GM23338 (cell line): ENCODE results near the gene DTYMK. TPM values are rescaled to one million over a fixed set of nuclear protein-coding genes. Genes with fewer than 3 reads are reported as not detected.

Experiments
- ATAC-seq: fragments of 200-7000 bp; cut with Tn5 transposase; 3 replicates; pipeline ENCODE4 v1.9.1; 2020
- DNase-seq: peaks from one replicate; pipeline ENCODE4 v3.0.0-alpha.2; 2015; ENCODE audit warnings: low spot score
- H2AFZ ChIP-seq: fragments of 200-600 bp; sonication (generic); 2 replicates; pipeline ENCODE4 v1.8.0; 2016; ENCODE audit warnings: antibody characterized with exemption, mild to moderate bottlenecking, moderate library complexity
- H3F3A ChIP-seq: fragments of 200-600 bp; sonication (generic); replicated peaks from 2 replicates; pipeline ENCODE4 v1.8.0; 2017; ENCODE audit warnings: antibody characterized with exemption, mixed run types, low read depth
- H3K27ac ChIP-seq: fragments of 200-600 bp; sonication (generic); 2 replicates; pipeline ENCODE4 v1.6.1; 2016; ENCODE audit warnings: low read depth
- H3K27me3 ChIP-seq: fragments of 200-600 bp; sonication (generic); 2 replicates; pipeline ENCODE4 v1.8.0; 2016; ENCODE audit warnings: mild to moderate bottlenecking, mixed run types, moderate library complexity; ENCODE audit not compliant: insufficient read depth
- H3K36me3 ChIP-seq: fragments of 200-600 bp; sonication (generic); 2 replicates; pipeline ENCODE4 v1.8.0; 2016; ENCODE audit warnings: mild to moderate bottlenecking; ENCODE audit not compliant: insufficient read depth
- H3K4me1 ChIP-seq: fragments of 200-600 bp; sonication (generic); 2 replicates; pipeline ENCODE4 v1.8.0; 2016; ENCODE audit warnings: mild to moderate bottlenecking, moderate library complexity; ENCODE audit not compliant: insufficient read depth
- H3K4me2 ChIP-seq: fragments of 200-600 bp; sonication (generic); 2 replicates; pipeline ENCODE4 v1.7.1; 2017; ENCODE audit warnings: mixed run types
- H3K4me3 ChIP-seq: fragments of 200-600 bp; sonication (generic); 2 replicates; pipeline ENCODE4 v1.6.1; 2016; ENCODE audit warnings: mixed run types
- H3K79me2 ChIP-seq: fragments of 200-600 bp; sonication (generic); replicated peaks from 2 replicates; pipeline ENCODE4 v1.8.0; 2017; ENCODE audit warnings: mild to moderate bottlenecking; ENCODE audit not compliant: insufficient read depth
- H3K9me2 ChIP-seq: fragments of 200-600 bp; sonication (generic); 2 replicates; pipeline ENCODE4 v1.8.0; 2017; ENCODE audit not compliant: insufficient read depth
- H4K20me1 ChIP-seq: fragments of 200-600 bp; sonication (generic); replicated peaks from 2 replicates; pipeline ENCODE4 v1.8.0; 2017; ENCODE audit warnings: mild to moderate bottlenecking; ENCODE audit not compliant: insufficient read depth
- H3K27ac Mint-ChIP-seq: 2 replicates; pipeline ENCODE4 v1.8.0; 2020; ENCODE audit warnings: inconsistent platforms, mild to moderate bottlenecking, moderate library complexity, mixed read lengths
- H3K27me3 Mint-ChIP-seq: 3 replicates; pipeline ENCODE4 v1.8.0; 2022; ENCODE audit warnings: low read depth, mild to moderate bottlenecking, moderate library complexity, mixed read lengths, inconsistent platforms; ENCODE audit not compliant: insufficient read depth, poor library complexity
- H3K36me3 Mint-ChIP-seq: 3 replicates; pipeline ENCODE4 v1.8.0; 2021; ENCODE audit warnings: low read depth, mild to moderate bottlenecking, inconsistent platforms, moderate library complexity, mixed read lengths
- H3K4me1 Mint-ChIP-seq: 3 replicates; pipeline ENCODE4 v1.8.0; 2020; ENCODE audit warnings: mild to moderate bottlenecking, inconsistent platforms, mixed read lengths
- H3K4me3 Mint-ChIP-seq: 3 replicates; pipeline ENCODE4 v1.8.0; 2021; ENCODE audit warnings: moderate library complexity, mild to moderate bottlenecking, inconsistent platforms, mixed read lengths
- H3K9me3 Mint-ChIP-seq: 3 replicates; pipeline ENCODE4 v1.8.0; 2020; ENCODE audit warnings: moderate library complexity, mild to moderate bottlenecking, inconsistent platforms, mixed read lengths
- CREB1 ChIP-seq: fragments of 250-450 bp; sonication (Bioruptor Pico); IDR thresholded peaks from 2 replicates; pipeline ENCODE4 v1.5.0; 2020; ENCODE audit warnings: low read depth, mild to moderate bottlenecking, moderate library complexity
- ETS1 ChIP-seq: IDR thresholded peaks from 2 replicates; pipeline ENCODE4 v1.6.1; 2016; ENCODE audit warnings: antibody characterized with exemption
- EZH2 ChIP-seq: fragments of 200-600 bp; sonication (generic); IDR thresholded peaks from one replicate; pipeline ENCODE4 v1.8.0; 2017; ENCODE audit warnings: antibody characterized with exemption, mild to moderate bottlenecking, low read depth; ENCODE audit not compliant: unreplicated experiment
- JUNB ChIP-seq: IDR thresholded peaks from one replicate; pipeline ENCODE4 v1.6.1; 2016; ENCODE audit warnings: antibody characterized with exemption; ENCODE audit not compliant: unreplicated experiment
- ZNF114 ChIP-seq: fragments of 250-450 bp; sonication (Bioruptor Pico); IDR thresholded peaks from 2 replicates; pipeline ENCODE4 v1.5.0; 2020; ENCODE audit warnings: mild to moderate bottlenecking, moderate library complexity
- ZNF462 ChIP-seq: fragments of 250-450 bp; sonication (Bioruptor Pico); IDR thresholded peaks from 2 replicates; pipeline ENCODE4 v1.5.0; 2020; ENCODE audit warnings: mild to moderate bottlenecking, moderate library complexity
- polyA plus RNA-seq: library from polyadenylated mRNA; unstranded; fragments of >200 nt; fragmentation: Nextera tagmentation; extraction: Ambion mirVana; gene quantifications from 2 replicates; pipeline ENCODE4 v1.2.1, GENCODE V29; 2016
- total RNA-seq: library from RNA; depleted of rRNA; stranded (reverse); fragments of >200 nt; shearing (Covaris generic); gene quantifications from 2 replicates; pipeline ENCODE4 v1.2.3, GENCODE V29; 2014
- TF ChIP-seq, protein P1 (sequence below), 2 experiments: fragments of 200-600 bp in 1 of 2; sonication (generic) in 1 of 2; conservative IDR thresholded peaks; 2 replicates each; pipeline versions ENCODE4 v1.5.1 to v1.6.1; 2016 to 2017; ENCODE audit warnings: antibody characterized with exemption in 2 of 2, low read depth in 2 of 2, mild to moderate bottlenecking in 2 of 2, moderate library complexity in 1 of 2
- TF ChIP-seq, protein P2 (sequence below): IDR thresholded peaks from one replicate; pipeline ENCODE4 v1.6.1; 2018; ENCODE audit warnings: antibody characterized with exemption; ENCODE audit not compliant: unreplicated experiment

Gene DTYMK
- total and polyA plus RNA-seq, 2 experiments from 2014 or later, result 55.4 to 65.4 TPM

GRCh38 chr2:241666627-241667400 is 19.8 kb downstream of the DTYMK start:
- Mint-ChIP-seq H3K4me1 (peaks cover 4% of the 10 kb centered on the region; the same call in 2 of the 3 replicates), H3K27me3 (peaks cover 9% of the 10 kb centered on the region), H3K4me3 (no peak overlapping the region), H3K36me3 (peaks cover 45% of the 10 kb centered on the region), H3K9me3 (no peaks in the 10 kb centered on the region; the same call in 2 of the 3 replicates), H3K27ac (no peak overlapping the region)
- Histone ChIP-seq H3K36me3 (peaks cover 4% of the 10 kb centered on the region; the same call in 1 of the 2 replicates), H2AFZ (no peak overlapping the region), H3K4me2 (no peak overlapping the region), H3K9me2 (no peaks in the 10 kb centered on the region), H3K4me1 (no peaks in the 10 kb centered on the region), H3K27me3 (no peaks in the 10 kb centered on the region), H3F3A (0 out of 2 replicates have a peak, but pooled peaks cover 2% of the 10 kb centered on the region), H3K4me3 (no peak overlapping the region), H3K79me2 (no peaks in the 10 kb centered on the region), H3K27ac (no peak overlapping the region), H4K20me1 (peaks cover 4% of the 10 kb centered on the region)
- ATAC-seq (no peak), DNase-seq (peak; percentile 37)
- TF ChIP-seq, protein P1, sequence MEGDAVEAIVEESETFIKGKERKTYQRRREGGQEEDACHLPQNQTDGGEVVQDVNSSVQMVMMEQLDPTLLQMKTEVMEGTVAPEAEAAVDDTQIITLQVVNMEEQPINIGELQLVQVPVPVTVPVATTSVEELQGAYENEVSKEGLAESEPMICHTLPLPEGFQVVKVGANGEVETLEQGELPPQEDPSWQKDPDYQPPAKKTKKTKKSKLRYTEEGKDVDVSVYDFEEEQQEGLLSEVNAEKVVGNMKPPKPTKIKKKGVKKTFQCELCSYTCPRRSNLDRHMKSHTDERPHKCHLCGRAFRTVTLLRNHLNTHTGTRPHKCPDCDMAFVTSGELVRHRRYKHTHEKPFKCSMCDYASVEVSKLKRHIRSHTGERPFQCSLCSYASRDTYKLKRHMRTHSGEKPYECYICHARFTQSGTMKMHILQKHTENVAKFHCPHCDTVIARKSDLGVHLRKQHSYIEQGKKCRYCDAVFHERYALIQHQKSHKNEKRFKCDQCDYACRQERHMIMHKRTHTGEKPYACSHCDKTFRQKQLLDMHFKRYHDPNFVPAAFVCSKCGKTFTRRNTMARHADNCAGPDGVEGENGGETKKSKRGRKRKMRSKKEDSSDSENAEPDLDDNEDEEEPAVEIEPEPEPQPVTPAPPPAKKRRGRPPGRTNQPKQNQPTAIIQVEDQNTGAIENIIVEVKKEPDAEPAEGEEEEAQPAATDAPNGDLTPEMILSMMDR (conservative IDR thresholded peaks at IDR 0.05; ENCODE audit: low read depth in 2 of 2), result no peak
- no peak for TF ChIP-seq ZNF462 (CRISPR knock-in tag)
- TF ChIP-seq CREB1 (CRISPR knock-in tag), result no peak
- no peak for TF ChIP-seq ETS1
- TF ChIP-seq JUNB, result no peak
- TF ChIP-seq ZNF114, result no peak
- TF ChIP-seq, protein P2, sequence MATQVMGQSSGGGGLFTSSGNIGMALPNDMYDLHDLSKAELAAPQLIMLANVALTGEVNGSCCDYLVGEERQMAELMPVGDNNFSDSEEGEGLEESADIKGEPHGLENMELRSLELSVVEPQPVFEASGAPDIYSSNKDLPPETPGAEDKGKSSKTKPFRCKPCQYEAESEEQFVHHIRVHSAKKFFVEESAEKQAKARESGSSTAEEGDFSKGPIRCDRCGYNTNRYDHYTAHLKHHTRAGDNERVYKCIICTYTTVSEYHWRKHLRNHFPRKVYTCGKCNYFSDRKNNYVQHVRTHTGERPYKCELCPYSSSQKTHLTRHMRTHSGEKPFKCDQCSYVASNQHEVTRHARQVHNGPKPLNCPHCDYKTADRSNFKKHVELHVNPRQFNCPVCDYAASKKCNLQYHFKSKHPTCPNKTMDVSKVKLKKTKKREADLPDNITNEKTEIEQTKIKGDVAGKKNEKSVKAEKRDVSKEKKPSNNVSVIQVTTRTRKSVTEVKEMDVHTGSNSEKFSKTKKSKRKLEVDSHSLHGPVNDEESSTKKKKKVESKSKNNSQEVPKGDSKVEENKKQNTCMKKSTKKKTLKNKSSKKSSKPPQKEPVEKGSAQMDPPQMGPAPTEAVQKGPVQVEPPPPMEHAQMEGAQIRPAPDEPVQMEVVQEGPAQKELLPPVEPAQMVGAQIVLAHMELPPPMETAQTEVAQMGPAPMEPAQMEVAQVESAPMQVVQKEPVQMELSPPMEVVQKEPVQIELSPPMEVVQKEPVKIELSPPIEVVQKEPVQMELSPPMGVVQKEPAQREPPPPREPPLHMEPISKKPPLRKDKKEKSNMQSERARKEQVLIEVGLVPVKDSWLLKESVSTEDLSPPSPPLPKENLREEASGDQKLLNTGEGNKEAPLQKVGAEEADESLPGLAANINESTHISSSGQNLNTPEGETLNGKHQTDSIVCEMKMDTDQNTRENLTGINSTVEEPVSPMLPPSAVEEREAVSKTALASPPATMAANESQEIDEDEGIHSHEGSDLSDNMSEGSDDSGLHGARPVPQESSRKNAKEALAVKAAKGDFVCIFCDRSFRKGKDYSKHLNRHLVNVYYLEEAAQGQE, result no peak
- no peak for TF ChIP-seq EZH2
